GM12865 (cell line): ENCODE measurements around the gene FAT1.
"Not testable (repeated sequence)": the region's sequence is repeated elsewhere in the genome, so short reads cannot be mapped to it uniquely, and the experiment has no call there.

ENCODE experiments used
- DNase-seq: peaks from one replicate; pipeline ENCODE4 v3.0.0; 2010; ENCODE audit warnings: low read depth
- H3K4me3 ChIP-seq: 2 replicates; pipeline ENCODE4 v1.5.1; 2011; ENCODE audit warnings: mild to moderate bottlenecking, low read depth, low read length, control low read depth
- CTCF ChIP-seq: IDR thresholded peaks from 2 replicates; pipeline ENCODE4 v1.5.1; 2011; ENCODE audit warnings: low read length, control low read depth, low read depth, inconsistent platforms; ENCODE audit not compliant: insufficient read depth; ENCODE audit errors: missing control alignments

Gene FAT1

GRCh38 chr4:186765138-186765537 is 41.5 kb upstream of the FAT1 start:
- H3K4me3 ChIP-seq, result no peak overlapping the region
- TF ChIP-seq CTCF, result no peak
- no peak for DNase-seq

GRCh38 chr4:186764457-186764856 is 40.8 kb upstream of the FAT1 start:
- no peak for DNase-seq
- TF ChIP-seq CTCF, result no peak
- no peak overlapping the region for H3K4me3 ChIP-seq

- H3K4me3 ChIP-seq, result no peak overlapping the region
- no peak for TF ChIP-seq CTCF
- no peak for DNase-seq
These were observed 39.2 kb upstream of the FAT1 start for GRCh38 chr4:186762865-186763264.

- DNase-seq, result no peak
- H3K4me3 ChIP-seq, result no peak overlapping the region
- no peak for TF ChIP-seq CTCF
These were observed 38.7 kb upstream of the FAT1 start for GRCh38 chr4:186762361-186762760.

GRCh38 chr4:186761956-186762355 is 38.3 kb upstream of the FAT1 start:
- H3K4me3 ChIP-seq, DNase-seq: not testable (repeated sequence)

GRCh38 chr4:186761393-186761792 is 37.7 kb upstream of the FAT1 start:
- DNase-seq, result no peak
- no peak for TF ChIP-seq CTCF

GRCh38 chr4:186760576-186760975 is 36.9 kb upstream of the FAT1 start:
- no peak for TF ChIP-seq CTCF
- H3K4me3 ChIP-seq, result no peak overlapping the region
- no peak for DNase-seq

More at GRCh38 chr4:186761393-186761792, 37.7 kb upstream of the FAT1 start:
- H3K4me3 ChIP-seq, result no peak overlapping the region
